CD14-positive monocyte (primary cell): Measurements from ENCODE around the gene GRID1. TPM values are rescaled to one million over a fixed set of nuclear protein-coding genes. Genes with fewer than 3 reads are reported as not detected.

Experiments used
- DNase-seq, 3 donors: peaks; one replicate each; pipeline ENCODE4 v3.0.0-alpha.2; 2011 to 2022
- H2AFZ ChIP-seq: 2 replicates; pipeline ENCODE4 v1.6.0; 2012; ENCODE audit warnings: mild to moderate bottlenecking, low read depth, low read length, inconsistent platforms; ENCODE audit not compliant: insufficient read depth, poor library complexity, severe bottlenecking
- H3K27ac ChIP-seq, 2 donors: 1 replicate in 1 of 2; 2 replicates in 1 of 2; pipeline ENCODE4 v1.5.1; 2012 to 2013; ENCODE audit warnings: low read length in 2 of 2, control low read depth in 1 of 2, inconsistent platforms in 1 of 2, low read depth in 1 of 2, mild to moderate bottlenecking in 1 of 2
- H3K27me3 ChIP-seq, 2 donors: one replicate each; pipeline versions ENCODE4 v1.6.0 to v1.6.1; 2011 to 2013; ENCODE audit warnings: low read length in 2 of 2; ENCODE audit not compliant: control insufficient read depth in 2 of 2, insufficient read depth in 2 of 2
- H3K36me3 ChIP-seq, 2 donors: replicated peaks in 1 of 2; 1 replicate in 1 of 2; 2 replicates in 1 of 2; pipeline versions ENCODE4 v1.5.1 to v1.6.1; 2012 to 2013; ENCODE audit warnings: low read length in 2 of 2, control low read depth in 1 of 2, inconsistent platforms in 1 of 2, mild to moderate bottlenecking in 1 of 2; ENCODE audit not compliant: insufficient read depth in 2 of 2, control insufficient read depth in 1 of 2
- H3K4me1 ChIP-seq, 2 donors: 1 replicate in 1 of 2; 2 replicates in 1 of 2; pipeline versions ENCODE4 v1.5.1 to v1.6.1; 2012 to 2013; ENCODE audit warnings: low read length in 2 of 2, control low read depth in 1 of 2, inconsistent platforms in 1 of 2, mild to moderate bottlenecking in 1 of 2, moderate library complexity in 1 of 2; ENCODE audit not compliant: insufficient read depth in 2 of 2, control insufficient read depth in 1 of 2
- H3K4me2 ChIP-seq: replicated peaks from 2 replicates; pipeline ENCODE3; 2012; ENCODE audit warnings: low read length, moderate library complexity, mild to moderate bottlenecking; ENCODE audit not compliant: poor library complexity, severe bottlenecking; ENCODE audit errors: extremely low read depth
- H3K4me3 ChIP-seq, 3 experiments: fragments of 200-600 bp in 1 of 3; sonication (generic) in 1 of 3; replicated peaks in 1 of 3; 1 replicate in 2 of 3; 2 replicates in 1 of 3; pipeline ENCODE4 v1.5.1; 2011 to 2013; ENCODE audit warnings: low read length in 3 of 3, mild to moderate bottlenecking in 3 of 3, control low read depth in 2 of 3, low read depth in 2 of 3, inconsistent platforms in 1 of 3, moderate library complexity in 1 of 3
- H3K79me2 ChIP-seq: 2 replicates; pipeline ENCODE4 v1.6.0; 2012; ENCODE audit warnings: mild to moderate bottlenecking, control low read depth, inconsistent platforms, low read length, moderate library complexity; ENCODE audit not compliant: insufficient read depth
- H3K9ac ChIP-seq: 2 replicates; pipeline ENCODE4 v1.6.0; 2017; ENCODE audit warnings: low read length, mild to moderate bottlenecking; ENCODE audit not compliant: insufficient read depth, poor library complexity, severe bottlenecking
- H3K9me3 ChIP-seq, 2 donors: replicated peaks in 1 of 2; 1 replicate in 1 of 2; 2 replicates in 1 of 2; pipeline versions ENCODE4 v1.5.1 to v1.6.1; 2012 to 2013; ENCODE audit warnings: low read length in 2 of 2, control low read depth in 1 of 2; ENCODE audit not compliant: control insufficient read depth in 1 of 2, insufficient read depth in 1 of 2
- H4K20me1 ChIP-seq: 2 replicates; pipeline ENCODE4 v1.6.0; 2012; ENCODE audit warnings: mild to moderate bottlenecking, low read length, control low read depth, moderate library complexity; ENCODE audit not compliant: insufficient read depth
- H3K27ac Mint-ChIP-seq, 7 donors: one replicate each; pipeline ENCODE4 v1.8.0; 2020; ENCODE audit warnings: mild to moderate bottlenecking in 7 of 7, mixed read lengths in 7 of 7, moderate library complexity in 6 of 7, inconsistent platforms in 2 of 7
- H3K27me3 Mint-ChIP-seq, 3 donors: one replicate each; pipeline ENCODE4 v1.8.0; 2021 to 2022; ENCODE audit warnings: low read depth in 3 of 3, mild to moderate bottlenecking in 3 of 3, mixed read lengths in 3 of 3, moderate library complexity in 3 of 3, inconsistent platforms in 1 of 3
- H3K36me3 Mint-ChIP-seq, 2 donors: one replicate each; pipeline ENCODE4 v1.8.0; 2020; ENCODE audit warnings: mixed read lengths in 2 of 2, inconsistent platforms in 1 of 2, mild to moderate bottlenecking in 1 of 2
- H3K4me1 Mint-ChIP-seq: one replicate; pipeline ENCODE4 v1.8.0; 2020; ENCODE audit warnings: mild to moderate bottlenecking, mixed read lengths
- H3K4me3 Mint-ChIP-seq, 2 donors: one replicate each; pipeline ENCODE4 v1.8.0; 2020; ENCODE audit warnings: mild to moderate bottlenecking in 2 of 2, mixed read lengths in 2 of 2, moderate library complexity in 1 of 2
- H3K9me3 Mint-ChIP-seq, 7 donors: one replicate each; pipeline ENCODE4 v1.8.0; 2020 to 2022; ENCODE audit warnings: mixed read lengths in 7 of 7, mild to moderate bottlenecking in 6 of 7, moderate library complexity in 6 of 7, inconsistent platforms in 2 of 7
- CTCF ChIP-seq: fragments of 200-600 bp; IDR thresholded peaks from one replicate; pipeline ENCODE4 v1.8.0; 2022; ENCODE audit warnings: antibody characterized with exemption, mild to moderate bottlenecking
- WGBS: methylation state at CpG from one replicate; pipeline ENCODE4 v1.1.5; 2013; ENCODE audit warnings: missing lambda C conversion rate; ENCODE audit not compliant: insufficient coverage; 5-methylcytosine and 5-hydroxymethylcytosine counted together
- intact Hi-C, 2 donors: fragments of 100-400 bp; cut with micrococcal nuclease; formaldehyde crosslinking; loops; one replicate each; pipeline versions ENCODE4 v1.15.0 to v1.15.1; 2023
- polyA plus RNA-seq, 3 donors: library from polyadenylated mRNA; depleted of rRNA in 1 of 3; unstranded in 2 of 3; stranded (reverse) in 1 of 3; fragments of 300-500 nt in 2 of 3; fragments of >200 nt in 1 of 3; fragmentation: Illumina TruSeq in 2 of 3; gene quantifications; 1 replicate in 2 of 3; 2 replicates in 1 of 3; pipeline ENCODE4 v1.2.3, GENCODE V29; 2012 to 2021

The GRID1 gene
- polyA plus RNA-seq, 3 donors: not detected

GRCh38 chr10:86153751-86154150 lies 212.8 kb downstream of the GRID1 start:
- peaks cover under 1 to 5% (median 3%) of the 10 kb centered on the region in 3 donors for H3K27me3 Mint-ChIP-seq
- no peaks in the 10 kb centered on the region for H3K27me3 ChIP-seq
- WGBS: no CpG with 5 or more reads among the region's 9 CpGs

GRCh38 chr10:86152911-86153310 lies 213.7 kb downstream of the GRID1 start:
- Histone ChIP-seq H3K4me3 (no peak overlapping the region), H3K79me2 (no peaks in the 10 kb centered on the region), H3K4me1 (no peaks in the 10 kb centered on the region), H3K27ac (no peak overlapping the region), H3K9me3 (no peaks in the 10 kb centered on the region), H4K20me1 (no peaks in the 10 kb centered on the region), H3K4me2 (no peak overlapping the region), H3K9ac (no peak overlapping the region), H2AFZ (no peak overlapping the region), H3K36me3 (no peaks in the 10 kb centered on the region), H3K27me3 (no peaks in the 10 kb centered on the region)
- no peaks in the 10 kb centered on the region for H3K9me3 Mint-ChIP-seq
- 67% methylated on average over 3 of the region's 5 CpGs for WGBS
- no peaks in the 10 kb centered on the region for H3K4me1 Mint-ChIP-seq
- no peak for TF ChIP-seq CTCF
- no peaks in the 10 kb centered on the region for H3K36me3 Mint-ChIP-seq
- no peak overlapping the region for H3K27ac Mint-ChIP-seq
- intact Hi-C loops: no loop called here
- H3K27me3 Mint-ChIP-seq: peaks cover 2 to 7% (median 3%) of the 10 kb centered on the region in 3 donors
- no peak overlapping the region for H3K4me3 Mint-ChIP-seq
- DNase-seq: no peak

More at GRCh38 chr10:86153751-86154150, 212.8 kb downstream of the GRID1 start:
- Mint-ChIP-seq H3K27ac (peak overlapping the region in 1 of 7 donors; percentile 64), H3K4me3 (no peak overlapping the region), H3K4me1 (no peaks in the 10 kb centered on the region), H3K9me3 (no peaks in the 10 kb centered on the region), H3K36me3 (no peaks in the 10 kb centered on the region)
- no peaks in the 10 kb centered on the region for H3K9me3 ChIP-seq
- intact Hi-C loops: no loop called here
- H3K27ac ChIP-seq: no peak overlapping the region
- no peak overlapping the region for H3K9ac ChIP-seq
- no peak overlapping the region for H2AFZ ChIP-seq
- no peaks in the 10 kb centered on the region for H3K4me1 ChIP-seq
- no peak overlapping the region for H3K4me2 ChIP-seq
- no peak for DNase-seq
- no peaks in the 10 kb centered on the region for H3K36me3 ChIP-seq
- TF ChIP-seq CTCF: no peak
- H3K79me2 ChIP-seq: no peaks in the 10 kb centered on the region
- H3K4me3 ChIP-seq: no peak overlapping the region
- H4K20me1 ChIP-seq: no peaks in the 10 kb centered on the region
